CD4-positive, alpha-beta T cell treated with Interleukin-12 subunit alpha and Interleukin-12 subunit beta, for 1 hour (primary cell): ENCODE data around the gene HMX3.

Experiments
- DNase-seq: peaks from one replicate; pipeline ENCODE4 v3.0.0-alpha.2; 2020

The HMX3 gene

GRCh38 chr10:123180101-123181090 lies 44.6 kb downstream of the HMX3 start:
- DNase-seq = no peak

DNA sequence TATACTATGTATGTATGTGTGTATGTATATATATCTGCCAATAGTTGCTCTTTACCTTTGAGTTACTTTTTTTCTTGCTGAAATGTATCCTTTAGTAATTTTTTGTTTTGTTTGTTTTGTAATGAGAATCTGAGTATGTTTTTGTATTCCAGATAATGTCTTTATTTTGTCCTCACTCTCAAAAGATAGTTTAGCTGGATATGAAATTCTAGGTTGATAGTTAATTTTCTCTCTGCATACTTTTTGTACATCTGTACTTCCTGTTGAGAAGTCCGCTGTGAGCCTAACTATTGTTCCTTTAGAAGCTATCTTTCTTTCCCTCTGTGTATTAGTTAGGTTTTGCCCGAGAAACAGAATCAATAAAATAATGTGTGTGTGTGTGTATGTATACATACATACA lies 48.0 kb downstream of the HMX3 start:
- DNase-seq = no peak

DNA sequence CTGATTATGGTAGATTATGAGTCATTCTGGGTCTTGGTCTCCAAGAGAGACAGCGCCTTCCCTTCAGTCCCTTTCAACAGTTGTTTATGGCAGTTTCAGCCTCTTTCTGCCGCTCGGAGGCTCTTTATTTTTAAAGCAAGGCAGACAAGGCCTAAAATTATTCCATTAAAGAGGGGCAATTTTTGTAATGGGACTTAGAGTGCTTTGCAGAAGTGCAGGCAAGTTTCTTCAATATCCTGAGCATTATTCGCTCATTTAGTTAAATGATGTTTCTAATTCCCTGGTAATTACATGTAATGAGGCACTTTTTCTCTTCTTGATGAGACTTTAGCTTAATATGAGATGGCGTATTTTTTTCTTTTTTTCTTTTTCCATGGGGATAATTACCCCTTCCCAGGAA lies 52.0 kb downstream of the HMX3 start:
- DNase-seq = no peak
